ENCODE results near the gene GBA3.

The GBA3 gene

GRCh38 chr4:22695917-22696316 lies 3.2 kb downstream of the GBA3 start:
- no peak for DNase-seq

- DNase-seq, result no peak
Observed at GRCh38 chr4:22703912-22704311, 11.2 kb downstream of the GBA3 start.

GRCh38 chr4:22707390-22707789 lies 14.7 kb downstream of the GBA3 start:
- DNase-seq, result no peak

- DNase-seq, result no peak
Observed at GRCh38 chr4:22708961-22709360, 16.2 kb downstream of the GBA3 start.

GRCh38 chr4:22712105-22712504 lies 19.4 kb downstream of the GBA3 start:
- DNase-seq, result no peak

- DNase-seq, result no peak
Observed at GRCh38 chr4:22712529-22712928, 19.8 kb downstream of the GBA3 start.

- DNase-seq, result no peak
Observed at GRCh38 chr4:22713841-22714240, 21.1 kb downstream of the GBA3 start.

- DNase-seq, result no peak
Observed at GRCh38 chr4:22719218-22719617, 26.5 kb downstream of the GBA3 start.

GRCh38 chr4:22720091-22720490 lies 27.4 kb downstream of the GBA3 start:
- DNase-seq, result no peak

GRCh38 chr4:22721204-22721603 lies 28.5 kb downstream of the GBA3 start:
- DNase-seq, result no peak

GRCh38 chr4:22730021-22730420 lies 37.3 kb downstream of the GBA3 start:
- DNase-seq, result no peak

GRCh38 chr4:22733816-22734215 lies 41.1 kb downstream of the GBA3 start:
- DNase-seq, result no peak

- no peak for DNase-seq
Observed at GRCh38 chr4:22736912-22737311, 44.2 kb downstream of the GBA3 start.

GRCh38 chr4:22739968-22740367 lies 47.2 kb downstream of the GBA3 start:
- DNase-seq, result no peak

GRCh38 chr4:22741744-22742143 lies 49.0 kb downstream of the GBA3 start:
- no peak for DNase-seq

- DNase-seq, result no peak
Observed at GRCh38 chr4:22743290-22743689, 50.6 kb downstream of the GBA3 start.

GRCh38 chr4:22744478-22745062 lies 51.8 kb downstream of the GBA3 start:
- no peak for DNase-seq

- no peak for DNase-seq
Observed at GRCh38 chr4:22745234-22745633, 52.5 kb downstream of the GBA3 start.

GRCh38 chr4:22754116-22754515 lies 61.4 kb downstream of the GBA3 start:
- no peak for DNase-seq

- DNase-seq, result no peak
Observed at GRCh38 chr4:22762548-22762947, 69.8 kb downstream of the GBA3 start.

GRCh38 chr4:22764183-22764582 lies 71.4 kb downstream of the GBA3 start:
- DNase-seq, result no peak

- DNase-seq, result no peak
Observed at GRCh38 chr4:22766068-22766467, 73.3 kb downstream of the GBA3 start.

GRCh38 chr4:22778547-22779163 lies 85.9 kb downstream of the GBA3 start:
- DNase-seq, result no peak

- DNase-seq, result no peak
Observed at GRCh38 chr4:22780317-22780716, 87.6 kb downstream of the GBA3 start.

GRCh38 chr4:22780797-22781196 lies 88.1 kb downstream of the GBA3 start:
- no peak for DNase-seq

Measured in central memory CD4-positive, alpha-beta T cell (primary cell).